ENCODE results near the gene VIL1.

Gene VIL1

DNA sequence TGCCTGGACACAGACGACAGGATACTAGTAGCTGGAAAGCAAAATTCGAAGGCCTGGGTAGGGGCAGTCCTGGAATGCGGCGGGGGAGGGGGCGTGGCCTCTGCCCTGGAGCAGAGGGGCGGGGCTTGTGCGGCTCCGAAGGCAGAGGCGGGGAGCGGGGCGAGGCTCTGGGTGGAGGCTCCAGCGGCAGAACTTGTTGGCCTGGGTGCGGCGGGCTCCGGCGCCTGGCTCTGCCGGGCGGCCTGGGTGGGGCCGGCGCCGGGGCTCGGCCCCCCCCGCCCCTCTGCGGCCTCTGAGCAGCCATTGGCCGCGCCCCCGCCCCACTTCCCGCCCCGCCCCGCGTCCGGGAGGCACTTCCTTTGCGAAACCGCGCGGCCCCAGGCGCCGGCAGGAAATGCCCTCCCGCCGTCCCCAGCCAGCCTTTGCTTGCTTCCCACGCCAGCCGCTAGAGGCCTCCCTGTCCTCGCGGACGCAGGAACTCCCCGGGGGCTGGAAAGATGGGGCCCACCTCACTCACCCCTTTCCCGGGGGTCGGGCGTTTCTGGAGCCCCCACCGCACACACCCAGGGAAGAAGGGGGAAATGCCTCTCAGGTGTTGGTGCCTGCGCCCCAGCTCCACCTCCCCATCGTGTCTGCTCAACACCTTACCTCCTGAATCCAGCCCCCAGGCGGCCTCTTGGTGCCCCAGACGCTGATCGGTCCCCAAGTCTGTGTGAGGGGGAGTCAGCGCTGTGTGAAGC lies 12.5 kb upstream of the VIL1 start:
- DNase-seq (ENCODE audit: low spot score) = peak; percentile 98

DNA sequence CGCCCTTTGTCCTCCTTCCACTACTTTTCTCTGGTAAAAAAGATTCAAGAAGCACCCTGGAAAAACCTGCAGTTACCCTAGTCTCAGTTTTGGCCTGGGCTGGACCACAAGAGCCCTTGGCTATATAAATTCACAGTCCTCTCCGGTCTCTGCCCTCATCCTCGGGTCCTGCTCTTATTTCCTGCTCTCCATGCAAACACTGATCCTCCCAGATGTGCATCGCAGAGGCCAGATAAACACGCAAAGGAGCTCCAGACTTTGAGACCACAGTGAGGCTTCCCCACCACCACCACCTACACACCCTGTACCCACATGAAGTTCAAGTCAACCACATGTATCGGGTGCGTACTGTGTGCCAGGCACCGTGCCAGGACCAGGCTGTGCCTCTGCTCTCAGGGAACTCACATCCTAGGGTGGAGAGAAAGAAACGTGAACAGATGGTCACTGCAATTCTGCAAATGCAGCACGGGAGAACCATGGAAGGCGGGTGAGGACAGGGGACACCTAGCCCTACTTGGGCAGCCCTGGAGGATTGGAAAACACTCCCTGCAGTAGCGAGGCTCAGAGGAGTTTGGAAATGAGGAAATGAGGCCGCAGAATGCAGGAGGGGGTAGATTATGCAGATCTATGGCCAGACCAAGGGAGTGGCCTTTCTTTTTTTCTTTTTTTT lies 11.8 kb upstream of the VIL1 start:
- no peak for DNase-seq (ENCODE audit: low spot score)

GRCh38 chr2:218407717-218408116 lies 11.2 kb upstream of the VIL1 start:
- DNase-seq (ENCODE audit: low spot score) = no peak

GRCh38 chr2:218418321-218418716 lies 604 bp upstream of the VIL1 start:
- no peak for DNase-seq (ENCODE audit: low spot score)

DNA sequence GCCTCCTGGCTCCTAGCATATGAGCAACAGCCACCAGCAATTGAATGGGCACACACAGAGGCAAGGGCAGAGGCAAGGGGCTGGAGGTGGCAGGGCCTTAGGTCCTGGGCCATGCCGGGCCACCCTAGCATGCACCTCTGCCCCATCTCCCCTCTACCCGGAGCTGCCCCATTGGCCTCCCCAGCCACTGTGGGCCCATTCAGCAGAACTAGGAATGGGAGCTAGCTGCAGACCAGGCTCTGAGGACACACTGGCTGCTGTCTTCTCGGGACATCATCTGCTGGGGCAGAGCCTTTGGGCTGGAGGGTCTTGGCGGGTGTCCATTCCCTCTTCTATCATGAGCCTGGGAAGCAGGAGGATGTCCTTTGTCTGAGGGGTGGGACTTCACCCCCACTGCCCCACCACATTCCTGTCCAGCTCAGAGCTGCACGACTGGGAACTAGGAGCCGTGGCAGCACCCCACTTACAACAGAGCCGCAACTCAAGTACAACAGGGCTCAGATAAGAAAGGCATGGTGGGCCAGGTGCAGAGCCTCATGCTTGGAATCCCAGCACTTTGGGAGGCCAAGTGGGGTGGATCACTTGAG lies 800 bp downstream of the VIL1 start:
- no peak for DNase-seq (ENCODE audit: low spot score)

GRCh38 chr2:218421027-218421426 lies 2.1 kb downstream of the VIL1 start:
- DNase-seq (ENCODE audit: low spot score) = no peak

- no peak for DNase-seq (ENCODE audit: low spot score)
Observed at GRCh38 chr2:218422403-218423086, 3.6 kb downstream of the VIL1 start.

GRCh38 chr2:218423584-218423983 lies 4.7 kb downstream of the VIL1 start:
- DNase-seq (ENCODE audit: low spot score) = no peak

- DNase-seq (ENCODE audit: low spot score) = no peak
Observed at GRCh38 chr2:218425531-218425930, 6.6 kb downstream of the VIL1 start.

- DNase-seq (ENCODE audit: low spot score) = no peak
Observed at GRCh38 chr2:218427741-218428140, 8.8 kb downstream of the VIL1 start.

GRCh38 chr2:218428846-218429558 lies 10.1 kb downstream of the VIL1 start:
- DNase-seq (ENCODE audit: low spot score) = no peak

DNA sequence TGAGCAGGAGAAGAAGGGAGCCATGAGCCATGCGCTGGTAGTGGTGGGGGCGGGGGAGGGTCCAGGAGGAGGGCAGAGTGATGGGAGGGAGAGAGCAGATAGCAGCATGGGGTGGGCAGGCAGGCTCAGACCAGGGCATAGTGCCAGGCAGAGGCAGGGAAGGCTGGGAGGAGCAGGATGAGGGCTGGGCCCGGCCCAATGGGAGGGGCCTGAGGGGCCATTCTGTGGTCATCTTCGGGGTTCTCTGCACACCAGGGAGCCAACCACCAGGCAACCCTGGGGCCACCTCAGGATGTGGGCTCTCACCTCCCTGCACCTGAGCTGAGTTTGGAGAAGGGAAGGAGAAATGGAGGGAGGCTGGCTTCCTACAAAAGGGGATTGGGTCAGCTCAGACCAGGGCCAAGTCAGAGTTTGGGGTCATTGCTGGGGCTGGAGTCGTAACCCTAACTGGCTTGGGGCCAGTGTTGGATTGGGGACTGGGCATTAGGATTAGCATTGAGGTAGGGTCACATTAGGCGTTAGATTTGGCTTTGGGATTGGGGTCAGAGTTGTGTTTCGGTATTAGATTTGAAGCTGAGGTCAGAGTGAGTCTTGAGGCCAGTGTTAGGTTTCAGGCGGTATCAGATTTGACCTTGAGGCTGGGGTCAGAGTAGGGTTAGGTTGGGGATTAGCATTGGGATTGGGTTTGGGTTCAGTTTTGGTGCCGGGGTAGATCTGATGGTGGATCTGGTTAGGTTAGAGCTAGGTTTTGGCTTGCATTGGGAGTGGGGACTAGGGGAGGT lies 11.2 kb downstream of the VIL1 start:
- DNase-seq (ENCODE audit: low spot score) = no peak

- no peak for DNase-seq (ENCODE audit: low spot score)
Observed at GRCh38 chr2:218430721-218431120, 11.8 kb downstream of the VIL1 start.

DNA sequence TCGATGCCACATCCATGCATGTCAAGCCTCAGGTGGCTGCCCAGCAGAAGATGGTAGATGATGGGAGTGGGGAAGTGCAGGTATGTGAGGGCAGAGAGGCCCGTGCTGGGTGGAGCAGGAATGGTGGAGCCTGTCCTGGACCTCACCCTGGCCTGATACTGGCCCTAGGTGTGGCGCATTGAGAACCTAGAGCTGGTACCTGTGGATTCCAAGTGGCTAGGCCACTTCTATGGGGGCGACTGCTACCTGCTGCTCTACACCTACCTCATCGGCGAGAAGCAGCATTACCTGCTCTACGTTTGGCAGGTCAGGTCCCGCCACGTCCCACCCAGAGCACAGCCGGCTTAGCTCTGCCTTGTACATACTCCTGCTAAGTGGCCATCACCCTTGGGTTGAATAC lies 13.0 kb downstream of the VIL1 start:
- no peak for DNase-seq (ENCODE audit: low spot score)

GRCh38 chr2:218432676-218433365 lies 13.9 kb downstream of the VIL1 start:
- no peak for DNase-seq (ENCODE audit: low spot score)

DNA sequence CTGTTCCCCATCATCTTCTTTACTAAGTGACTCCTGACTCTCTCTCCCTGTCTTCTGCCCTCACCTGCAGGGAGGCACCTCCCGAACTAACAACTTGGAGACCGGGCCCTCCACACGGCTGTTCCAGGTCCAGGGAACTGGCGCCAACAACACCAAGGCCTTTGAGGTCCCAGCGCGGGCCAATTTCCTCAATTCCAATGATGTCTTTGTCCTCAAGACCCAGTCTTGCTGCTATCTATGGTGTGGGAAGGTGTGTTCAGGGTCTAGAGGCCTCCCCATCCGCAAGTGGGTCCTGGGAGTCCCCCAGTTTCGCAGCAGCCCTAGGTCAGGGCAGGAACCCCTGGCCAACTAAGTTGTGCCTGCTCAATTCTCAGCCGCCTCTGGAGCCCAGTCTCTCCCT lies 15.5 kb downstream of the VIL1 start:
- DNase-seq (ENCODE audit: low spot score) = no peak

- DNase-seq (ENCODE audit: low spot score) = no peak
Observed at GRCh38 chr2:218435003-218435982, 16.4 kb downstream of the VIL1 start.

DNA sequence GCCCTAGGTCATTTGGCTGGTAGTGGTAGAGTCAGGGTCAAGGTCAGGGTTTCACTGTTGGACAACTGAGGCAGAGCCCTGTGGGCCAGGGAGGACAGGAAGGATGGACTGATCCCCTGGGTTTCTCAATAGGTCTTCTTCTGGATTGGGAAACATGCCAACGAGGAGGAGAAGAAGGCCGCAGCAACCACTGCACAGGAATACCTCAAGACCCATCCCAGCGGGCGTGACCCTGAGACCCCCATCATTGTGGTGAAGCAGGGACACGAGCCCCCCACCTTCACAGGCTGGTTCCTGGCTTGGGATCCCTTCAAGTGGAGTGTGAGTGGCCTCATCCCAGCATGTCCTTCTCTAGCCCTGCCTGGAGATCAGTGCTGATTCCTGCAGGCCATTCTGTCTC lies 18.1 kb downstream of the VIL1 start:
- DNase-seq (ENCODE audit: low spot score) = no peak

GRCh38 chr2:218437969-218438368 lies 19.0 kb downstream of the VIL1 start:
- DNase-seq (ENCODE audit: low spot score) = no peak

GRCh38 chr2:218438596-218438995 lies 19.7 kb downstream of the VIL1 start:
- no peak for DNase-seq (ENCODE audit: low spot score)

Data from ecto neural progenitor cell (in vitro differentiated cells).